GM20000 (cell line): ENCODE data around the gene SMARCD3.

Experiments used
- DNase-seq: peaks from one replicate; pipeline ENCODE4 v3.0.0; 2012; ENCODE audit warnings: low spot score
- CTCF ChIP-seq: IDR thresholded peaks from 2 replicates; pipeline ENCODE4 v1.5.1; 2012; ENCODE audit warnings: mild to moderate bottlenecking, control low read depth; ENCODE audit errors: extremely low read depth, missing control alignments

Gene SMARCD3

GRCh38 chr7:151272405-151272804 is 23.9 kb upstream of the SMARCD3 start:
- DNase-seq: no peak

GRCh38 chr7:151271699-151272355 is 23.3 kb upstream of the SMARCD3 start:
- DNase-seq: no peak
- no peak for TF ChIP-seq CTCF

More at GRCh38 chr7:151272405-151272804, 23.9 kb upstream of the SMARCD3 start:
- no peak for TF ChIP-seq CTCF

- no peak for DNase-seq
- no peak for TF ChIP-seq CTCF
These were observed 21.0 kb upstream of the SMARCD3 start for GRCh38 chr7:151269511-151269910.

GRCh38 chr7:151265351-151265931 is 16.9 kb upstream of the SMARCD3 start:
- no peak for DNase-seq
- TF ChIP-seq CTCF: no peak

- no peak for DNase-seq
- no peak for TF ChIP-seq CTCF
These were observed 16.1 kb upstream of the SMARCD3 start for GRCh38 chr7:151264615-151265014.

- no peak for TF ChIP-seq CTCF
These were observed 13.0 kb upstream of the SMARCD3 start for GRCh38 chr7:151261529-151261928.

GRCh38 chr7:151260883-151261282 is 12.4 kb upstream of the SMARCD3 start:
- DNase-seq: no peak
- no peak for TF ChIP-seq CTCF

More at GRCh38 chr7:151261529-151261928, 13.0 kb upstream of the SMARCD3 start:
- no peak for DNase-seq
